Measurements from ENCODE around the gene PARD3. TPM values are rescaled to one million over a fixed set of nuclear protein-coding genes. Genes with fewer than 3 reads are reported as not detected.

PARD3 gene
- total and polyA plus RNA-seq, 12 donors = 17.0 to 93.8 (median 47.3) TPM

GRCh38 chr10:34687434-34688210 is 127.5 kb downstream of the PARD3 start:
- intact Hi-C loops (cut with DNase I) = no loop called here
- no peaks in the 10 kb centered on the region for H3K36me3 ChIP-seq (replicated peaks in 1 of 2)
- no peaks in the 10 kb centered on the region for H3K27me3 ChIP-seq
- no peaks in the 10 kb centered on the region for H3K9me3 ChIP-seq (replicated peaks in 1 of 3)
- WGBS, 4 donors = 82 to 89% (median 85%) methylated on average over 11 of the region's 11 CpGs
- TF ChIP-seq, protein P1, sequence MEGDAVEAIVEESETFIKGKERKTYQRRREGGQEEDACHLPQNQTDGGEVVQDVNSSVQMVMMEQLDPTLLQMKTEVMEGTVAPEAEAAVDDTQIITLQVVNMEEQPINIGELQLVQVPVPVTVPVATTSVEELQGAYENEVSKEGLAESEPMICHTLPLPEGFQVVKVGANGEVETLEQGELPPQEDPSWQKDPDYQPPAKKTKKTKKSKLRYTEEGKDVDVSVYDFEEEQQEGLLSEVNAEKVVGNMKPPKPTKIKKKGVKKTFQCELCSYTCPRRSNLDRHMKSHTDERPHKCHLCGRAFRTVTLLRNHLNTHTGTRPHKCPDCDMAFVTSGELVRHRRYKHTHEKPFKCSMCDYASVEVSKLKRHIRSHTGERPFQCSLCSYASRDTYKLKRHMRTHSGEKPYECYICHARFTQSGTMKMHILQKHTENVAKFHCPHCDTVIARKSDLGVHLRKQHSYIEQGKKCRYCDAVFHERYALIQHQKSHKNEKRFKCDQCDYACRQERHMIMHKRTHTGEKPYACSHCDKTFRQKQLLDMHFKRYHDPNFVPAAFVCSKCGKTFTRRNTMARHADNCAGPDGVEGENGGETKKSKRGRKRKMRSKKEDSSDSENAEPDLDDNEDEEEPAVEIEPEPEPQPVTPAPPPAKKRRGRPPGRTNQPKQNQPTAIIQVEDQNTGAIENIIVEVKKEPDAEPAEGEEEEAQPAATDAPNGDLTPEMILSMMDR (IDR thresholded peaks at IDR 0.05) = no peak
- no peak for TF ChIP-seq POLR2A (IDR thresholded peaks at IDR 0.05)
- peak overlapping the region in 2 of 5 donors; percentile 23 to 50 for H3K27ac ChIP-seq
- peaks cover 0 to 17% of the 10 kb centered on the region in 2 donors for H3K4me1 ChIP-seq (replicated peaks in 1 of 2)
- no peak overlapping the region for H3K4me3 ChIP-seq
- no peak for DNase-seq

GRCh38 chr10:34682580-34682979 is 132.5 kb downstream of the PARD3 start:
- Histone ChIP-seq H3K27ac (no peak overlapping the region), H3K36me3 (replicated peaks in 1 of 2) (no peaks in the 10 kb centered on the region), H3K27me3 (no peaks in the 10 kb centered on the region), H3K9me3 (replicated peaks in 1 of 3) (no peaks in the 10 kb centered on the region), H3K4me3 (no peak overlapping the region), H3K4me1 (replicated peaks in 1 of 2) (peaks cover 0 to 5% of the 10 kb centered on the region in 2 donors)
- no peak for DNase-seq
- no peak for TF ChIP-seq POLR2A (IDR thresholded peaks at IDR 0.05)
- intact Hi-C loops (cut with DNase I) = no loop called here
- 88 to 93% (median 91%) methylated on average over 7 of the region's 7 CpGs for WGBS, 4 donors

GRCh38 chr10:34681933-34682332 is 133.2 kb downstream of the PARD3 start:
- no peaks in the 10 kb centered on the region for H3K36me3 ChIP-seq (replicated peaks in 1 of 2)
- peak in 1 of 7 donors; percentile 51 for DNase-seq
- H3K27ac ChIP-seq = no peak overlapping the region
- TF ChIP-seq POLR2A (IDR thresholded peaks at IDR 0.05) = no peak
- TF ChIP-seq, protein P1 (IDR thresholded peaks at IDR 0.05) = no peak
- intact Hi-C loops (cut with DNase I) = no loop called here
- WGBS, 4 donors = 69 to 80% (median 75%) methylated on average over 5 of the region's 5 CpGs
- peaks cover 0 to 5% of the 10 kb centered on the region in 2 donors for H3K4me1 ChIP-seq (replicated peaks in 1 of 2)
- no peaks in the 10 kb centered on the region for H3K9me3 ChIP-seq (replicated peaks in 1 of 3)
- no peaks in the 10 kb centered on the region for H3K27me3 ChIP-seq
- no peak overlapping the region for H3K4me3 ChIP-seq

DNA sequence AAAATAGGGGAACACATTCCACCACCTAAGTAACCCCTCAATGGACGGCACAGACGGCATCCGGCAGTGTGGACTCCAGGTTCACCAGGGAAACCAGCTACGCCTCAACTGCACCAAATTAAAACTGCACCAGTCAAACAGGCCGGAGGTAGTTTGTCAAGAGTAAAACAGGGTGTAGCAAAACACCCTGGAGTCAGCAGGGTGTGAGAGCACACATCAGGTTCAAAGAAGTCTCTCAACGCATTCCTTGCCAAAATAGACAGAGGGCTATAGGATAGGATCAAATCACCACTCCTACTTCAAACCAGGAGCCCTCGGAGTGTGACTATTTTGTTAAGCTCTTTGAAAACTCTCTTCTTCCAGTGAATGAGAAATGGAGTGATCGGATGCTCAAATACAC is 135.9 kb downstream of the PARD3 start:
- Histone ChIP-seq H3K4me1 (replicated peaks in 1 of 2) (peaks cover 0 to 5% of the 10 kb centered on the region in 2 donors), H3K36me3 (replicated peaks in 1 of 2) (no peaks in the 10 kb centered on the region), H3K27ac (no peak overlapping the region), H3K27me3 (no peaks in the 10 kb centered on the region), H3K9me3 (replicated peaks in 1 of 3) (no peaks in the 10 kb centered on the region), H3K4me3 (no peak overlapping the region)
- TF ChIP-seq, protein P1 (IDR thresholded peaks at IDR 0.05) = no peak
- TF ChIP-seq POLR2A (IDR thresholded peaks at IDR 0.05) = no peak
- intact Hi-C loops (cut with DNase I) = no loop called here
- DNase-seq = no peak
- WGBS, 4 donors = 90 to 94% (median 92%) methylated on average over 8 of the region's 8 CpGs

GRCh38 chr10:34677591-34677990 is 137.5 kb downstream of the PARD3 start:
- Histone ChIP-seq H3K4me3 (no peak overlapping the region), H3K4me1 (replicated peaks in 1 of 2) (peaks cover 0 to 11% of the 10 kb centered on the region in 2 donors), H3K36me3 (replicated peaks in 1 of 2) (no peaks in the 10 kb centered on the region), H3K27ac (no peak overlapping the region), H3K27me3 (no peaks in the 10 kb centered on the region), H3K9me3 (replicated peaks in 1 of 3) (no peaks in the 10 kb centered on the region)
- no peak for DNase-seq
- WGBS, 4 donors = 85 to 88% (median 87%) methylated on average over 4 of the region's 4 CpGs
- no peak for TF ChIP-seq POLR2A (IDR thresholded peaks at IDR 0.05)
- TF ChIP-seq, protein P1 (IDR thresholded peaks at IDR 0.05) = no peak
- intact Hi-C loops (cut with DNase I) = no loop called here
